Epithelial cell of esophagus (primary cell): ENCODE measurements around the gene MYH15.

Source experiments
- DNase-seq: peaks from one replicate; pipeline ENCODE4 v3.0.0; 2010; ENCODE audit warnings: low read depth
- H3K4me3 ChIP-seq: 2 replicates; pipeline ENCODE4 v1.5.1; 2011; ENCODE audit warnings: mild to moderate bottlenecking, low read length, control low read depth
- CTCF ChIP-seq: IDR thresholded peaks from 2 replicates; pipeline ENCODE4 v1.5.1; 2011; ENCODE audit warnings: low read depth, mild to moderate bottlenecking, low read length, control low read depth, inconsistent platforms; ENCODE audit not compliant: insufficient read depth; ENCODE audit errors: missing control alignments

MYH15 gene

GRCh38 chr3:108469126-108469525 lies 41.3 kb downstream of the MYH15 start:
- TF ChIP-seq CTCF: no peak
- no peak overlapping the region for H3K4me3 ChIP-seq
- DNase-seq: no peak

- TF ChIP-seq CTCF: no peak
- no peak for DNase-seq
Observed at GRCh38 chr3:108468577-108468976, 41.8 kb downstream of the MYH15 start.

GRCh38 chr3:108462899-108463298 lies 47.5 kb downstream of the MYH15 start:
- no peak for TF ChIP-seq CTCF
- DNase-seq: peak; percentile 25

More at GRCh38 chr3:108468577-108468976, 41.8 kb downstream of the MYH15 start:
- H3K4me3 ChIP-seq: no peak overlapping the region

GRCh38 chr3:108461661-108462111 lies 48.7 kb downstream of the MYH15 start:
- H3K4me3 ChIP-seq: no peak overlapping the region
- DNase-seq: no peak
- no peak for TF ChIP-seq CTCF

More at GRCh38 chr3:108462899-108463298, 47.5 kb downstream of the MYH15 start:
- no peak overlapping the region for H3K4me3 ChIP-seq

GRCh38 chr3:108459225-108459624 lies 51.2 kb downstream of the MYH15 start:
- DNase-seq: no peak
- H3K4me3 ChIP-seq: no peak overlapping the region
- TF ChIP-seq CTCF: no peak

- no peak overlapping the region for H3K4me3 ChIP-seq
- DNase-seq: peak; percentile 7
- no peak for TF ChIP-seq CTCF
Observed at GRCh38 chr3:108455212-108455705, 55.1 kb downstream of the MYH15 start.

GRCh38 chr3:108453565-108453964 lies 56.8 kb downstream of the MYH15 start:
- no peak overlapping the region for H3K4me3 ChIP-seq
- DNase-seq: no peak
- TF ChIP-seq CTCF: no peak
